ENCODE results near the gene SPN.
"Not testable (repeated sequence)": the region's sequence is repeated elsewhere in the genome, so short reads cannot be mapped to it uniquely, and the experiment has no call there.

The SPN gene

GRCh38 chr16:29707160-29707559 lies 44.1 kb downstream of the SPN start:
- DNase-seq: not testable (repeated sequence)

GRCh38 chr16:29708917-29709600 lies 46.0 kb downstream of the SPN start:
- DNase-seq: no peak

GRCh38 chr16:29709657-29710056 lies 46.6 kb downstream of the SPN start:
- not testable (repeated sequence) for DNase-seq

DNA sequence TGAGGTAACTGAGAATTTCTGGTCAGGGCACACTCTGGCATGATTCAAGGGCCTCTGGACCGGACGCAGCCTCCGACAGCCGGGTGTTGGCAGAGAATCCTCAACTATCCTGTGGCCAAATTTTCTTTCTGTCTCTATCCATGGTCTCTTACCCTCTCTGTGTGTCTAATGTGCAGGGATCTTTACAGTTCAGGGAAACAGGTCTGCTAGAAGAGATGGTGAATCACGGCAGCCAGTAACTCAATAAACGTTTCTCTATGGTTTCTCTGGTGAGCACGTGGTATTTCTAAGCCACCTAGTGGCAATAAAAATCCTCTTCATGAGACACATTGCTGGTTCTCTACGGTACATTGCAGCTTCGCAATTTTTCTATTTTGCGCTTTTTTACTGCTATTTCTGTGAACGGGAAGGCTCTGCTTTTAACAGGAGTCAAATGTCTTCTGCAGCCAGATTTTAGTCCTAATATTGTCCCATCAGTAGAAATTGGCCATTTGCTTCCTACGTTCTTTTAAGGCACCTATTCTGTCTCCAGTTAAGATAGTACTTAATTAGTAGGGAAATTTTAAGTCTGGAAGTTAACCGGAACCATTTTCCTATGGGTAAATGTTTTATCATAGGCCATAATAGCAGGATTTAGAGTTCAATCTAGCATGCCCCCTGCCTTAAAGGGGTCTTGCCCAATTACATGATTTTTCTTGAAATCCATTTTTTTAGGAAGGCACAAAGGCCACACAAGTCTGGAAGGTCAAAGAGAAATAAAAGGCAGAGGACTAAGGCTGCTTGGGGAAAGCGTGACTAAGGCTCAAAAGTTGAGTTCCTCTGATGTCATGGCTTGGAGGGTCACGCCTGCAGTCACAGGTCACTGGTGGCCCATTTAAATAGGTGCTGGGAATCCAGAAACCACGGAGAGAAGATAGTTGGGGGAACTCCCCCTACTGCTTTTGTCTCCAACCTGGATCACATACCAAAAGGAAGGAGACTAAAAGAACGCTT lies 47.5 kb downstream of the SPN start:
- DNase-seq: no peak

DNA sequence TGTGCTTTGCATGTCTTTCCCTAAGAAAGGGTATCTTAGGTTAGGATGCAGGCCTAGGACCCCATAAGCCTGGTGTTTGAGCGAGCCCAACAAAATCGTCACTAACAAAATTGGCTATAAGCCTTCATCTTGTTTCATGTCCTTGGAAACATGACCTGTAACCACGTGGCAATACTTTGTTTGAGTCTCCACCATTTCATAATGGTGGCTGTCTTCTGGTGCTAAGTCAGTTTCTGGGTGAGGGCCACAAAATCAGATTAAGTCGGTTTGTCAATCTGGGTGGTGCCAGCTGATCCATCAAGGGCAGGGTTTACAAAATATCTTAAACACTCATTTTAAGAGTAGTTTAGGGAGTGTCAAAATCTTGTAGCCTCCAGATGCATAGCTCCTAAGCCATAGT lies 49.8 kb downstream of the SPN start:
- DNase-seq: no peak

GRCh38 chr16:29714396-29714795 lies 51.3 kb downstream of the SPN start:
- no peak for DNase-seq

- no peak for DNase-seq
Observed at GRCh38 chr16:29714972-29715371, 51.9 kb downstream of the SPN start.

GRCh38 chr16:29717113-29717512 lies 54.1 kb downstream of the SPN start:
- DNase-seq: no peak

GRCh38 chr16:29719063-29719462 lies 56.0 kb downstream of the SPN start:
- no peak for DNase-seq
